ENCODE results near the gene APBA1.

The APBA1 gene

GRCh38 chr9:69527454-69527853 is 144.7 kb downstream of the APBA1 start:
- no peak for DNase-seq (ENCODE audit: low read depth in 2 of 2)

- DNase-seq (ENCODE audit: low read depth in 2 of 2) = no peak
These were observed 145.5 kb downstream of the APBA1 start for GRCh38 chr9:69526699-69527098.

GRCh38 chr9:69519470-69520240 is 152.5 kb downstream of the APBA1 start:
- DNase-seq (ENCODE audit: low read depth in 2 of 2) = no peak

- DNase-seq (ENCODE audit: low read depth in 2 of 2) = no peak
These were observed 155.5 kb downstream of the APBA1 start for GRCh38 chr9:69516353-69517322.

- no peak for DNase-seq (ENCODE audit: low read depth in 2 of 2)
These were observed 156.4 kb downstream of the APBA1 start for GRCh38 chr9:69515810-69516209.

GRCh38 chr9:69513141-69513820 is 158.9 kb downstream of the APBA1 start:
- DNase-seq (ENCODE audit: low read depth in 2 of 2) = no peak

GRCh38 chr9:69504058-69504457 is 168.1 kb downstream of the APBA1 start:
- DNase-seq (ENCODE audit: low read depth in 2 of 2) = no peak

- peak in 1 of 2 experiments; percentile 13 for DNase-seq (ENCODE audit: low read depth in 2 of 2)
These were observed 169.4 kb downstream of the APBA1 start for GRCh38 chr9:69502671-69503301.

GRCh38 chr9:69500896-69501295 is 171.3 kb downstream of the APBA1 start:
- no peak for DNase-seq (ENCODE audit: low read depth in 2 of 2)

- no peak for DNase-seq (ENCODE audit: low read depth in 2 of 2)
These were observed 172.2 kb downstream of the APBA1 start for GRCh38 chr9:69499959-69500358.

GRCh38 chr9:69499407-69499806 is 172.8 kb downstream of the APBA1 start:
- DNase-seq (ENCODE audit: low read depth in 2 of 2) = no peak

GRCh38 chr9:69498470-69498869 is 173.7 kb downstream of the APBA1 start:
- no peak for DNase-seq (ENCODE audit: low read depth in 2 of 2)

- no peak for DNase-seq (ENCODE audit: low read depth in 2 of 2)
These were observed 174.4 kb downstream of the APBA1 start for GRCh38 chr9:69497816-69498215.

GRCh38 chr9:69496846-69497450 is 175.2 kb downstream of the APBA1 start:
- DNase-seq (ENCODE audit: low read depth in 2 of 2) = no peak

- no peak for DNase-seq (ENCODE audit: low read depth in 2 of 2)
These were observed 176.9 kb downstream of the APBA1 start for GRCh38 chr9:69495296-69495695.

GRCh38 chr9:69494763-69495162 is 177.4 kb downstream of the APBA1 start:
- DNase-seq (ENCODE audit: low read depth in 2 of 2) = no peak

GRCh38 chr9:69494208-69494607 is 178.0 kb downstream of the APBA1 start:
- DNase-seq (ENCODE audit: low read depth in 2 of 2) = no peak

GRCh38 chr9:69486498-69486897 is 185.7 kb downstream of the APBA1 start:
- no peak for DNase-seq (ENCODE audit: low read depth in 2 of 2)

GRCh38 chr9:69485466-69485865 is 186.7 kb downstream of the APBA1 start:
- DNase-seq (ENCODE audit: low read depth in 2 of 2) = no peak

GRCh38 chr9:69483886-69484422 is 188.2 kb downstream of the APBA1 start:
- no peak for DNase-seq (ENCODE audit: low read depth in 2 of 2)

- no peak for DNase-seq (ENCODE audit: low read depth in 2 of 2)
These were observed 195.4 kb downstream of the APBA1 start for GRCh38 chr9:69476797-69477196.
